NCI-H1092 (cell line): ENCODE measurements around the gene FSTL4.

Experiments
- DNase-seq: peaks from one replicate; lab custom pipeline; 2025; lab: John Stamatoyannopoulos, UW

FSTL4 gene

GRCh38 chr5:133612249-133612860 is at the start of gene FSTL4:
FSTL4 (minus strand) TSS chr5:133612541.
- peak; percentile 51 for DNase-seq

GRCh38 chr5:133661389-133661788 is 49.0 kb upstream of the FSTL4 start:
- DNase-seq: no peak

DNA sequence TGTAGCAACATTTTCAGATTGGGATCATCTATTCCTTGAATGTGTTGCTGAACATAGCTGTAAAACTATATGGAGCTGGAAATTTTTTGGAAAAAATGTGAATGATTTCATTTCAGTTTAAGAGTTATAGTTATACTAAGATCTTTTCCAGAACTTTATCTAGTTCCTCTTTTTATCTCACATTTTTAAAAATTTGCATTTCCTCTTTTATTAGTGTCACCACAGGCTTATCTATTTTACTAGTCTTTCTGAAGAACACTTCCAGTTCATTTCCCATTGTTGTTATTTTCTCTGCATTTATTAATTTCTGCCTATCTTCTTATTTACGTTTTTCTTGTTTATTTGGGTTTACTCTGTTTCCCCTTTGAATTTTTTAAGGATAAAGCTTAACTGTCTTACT is 46.0 kb upstream of the FSTL4 start:
- DNase-seq: no peak

DNA sequence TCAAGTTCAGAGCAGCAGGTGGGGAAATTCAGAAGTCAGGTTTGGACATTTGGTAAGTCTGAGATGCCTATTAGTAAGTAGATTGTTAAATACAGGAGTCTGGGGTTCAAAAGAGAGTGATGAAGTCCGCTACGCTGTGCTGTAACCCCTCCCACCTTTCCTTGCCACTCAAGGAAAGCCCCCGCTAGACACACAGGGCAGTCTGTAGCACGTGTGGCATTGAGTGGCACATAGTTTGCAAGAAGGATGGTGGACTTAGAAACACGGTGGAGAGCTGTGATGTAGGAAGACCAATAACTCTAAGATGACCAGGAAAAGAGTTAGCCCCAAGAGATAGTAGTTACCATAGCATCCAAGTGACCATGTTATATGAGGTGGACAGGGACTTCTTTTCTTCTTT is 44.7 kb upstream of the FSTL4 start:
- no peak for DNase-seq

DNA sequence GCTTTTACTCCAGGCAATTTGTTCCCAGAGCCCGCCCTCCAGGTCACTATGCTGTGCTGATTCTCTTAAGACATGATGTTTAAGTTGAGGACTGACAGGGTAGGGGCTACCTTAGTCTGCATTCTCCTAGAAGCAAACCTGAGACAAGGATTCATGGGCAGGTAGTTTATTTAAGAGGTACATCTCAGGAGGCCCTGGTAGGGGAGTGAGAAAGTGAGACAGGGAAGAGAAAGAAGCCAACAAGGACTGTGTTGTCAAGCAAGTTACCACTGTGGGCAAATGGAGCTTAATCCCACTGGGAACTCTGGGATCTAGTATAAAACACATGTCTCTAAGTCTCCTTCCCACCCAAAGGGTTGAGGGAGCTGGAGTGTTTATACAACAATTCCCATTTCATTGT is 43.6 kb upstream of the FSTL4 start:
- no peak for DNase-seq

DNA sequence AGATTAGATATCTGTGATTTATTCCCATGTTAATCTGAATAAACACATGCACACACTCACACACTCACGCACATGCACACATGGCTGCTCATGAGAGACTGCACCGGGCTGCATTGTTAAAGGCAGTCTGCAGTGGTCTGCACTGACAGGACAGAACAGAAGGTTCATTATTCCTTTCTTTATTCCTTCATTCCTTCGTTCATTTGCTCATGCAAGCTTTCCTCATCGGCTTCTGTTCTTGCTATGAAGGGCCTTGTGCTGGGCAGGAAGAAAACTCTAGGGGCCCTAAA is 41.4 kb upstream of the FSTL4 start:
- no peak for DNase-seq

DNA sequence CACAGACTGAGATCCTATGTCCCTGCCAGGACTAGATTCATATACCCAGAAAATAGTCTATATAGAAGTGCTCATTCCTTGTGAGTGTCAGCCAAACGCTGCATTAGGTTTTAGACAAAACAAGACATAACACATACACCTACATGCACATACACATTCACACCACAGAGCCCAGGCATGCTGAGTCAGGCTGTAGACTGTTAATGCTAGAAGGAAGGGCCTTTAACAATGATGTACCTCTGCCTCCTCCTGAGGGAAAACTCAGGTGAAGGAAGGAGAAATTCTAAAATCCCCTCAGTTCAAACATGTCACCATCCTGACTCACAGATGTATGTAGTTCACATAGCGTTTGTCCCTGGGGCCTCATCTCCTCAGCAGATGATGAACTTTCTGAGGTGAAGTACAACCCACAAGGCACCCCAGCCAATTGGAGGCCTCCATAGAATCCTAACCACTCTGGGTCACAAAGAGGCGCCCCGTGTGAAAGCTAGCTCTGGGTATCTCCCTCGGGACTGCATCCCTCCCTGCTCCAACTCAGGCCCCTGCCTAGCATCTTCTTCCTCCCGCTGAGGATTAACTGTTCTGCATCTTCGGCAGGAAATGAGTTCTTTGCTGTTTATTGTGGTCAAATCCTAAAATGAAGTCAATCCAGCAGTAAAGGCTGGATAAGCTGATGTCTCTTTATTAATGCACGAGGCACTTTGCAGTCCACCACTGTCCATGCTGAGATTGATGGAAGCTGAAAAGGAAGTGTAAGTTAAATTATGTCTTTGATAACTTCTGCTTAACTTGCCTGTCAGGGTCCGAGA is 40.8 kb upstream of the FSTL4 start:
- DNase-seq: no peak

DNA sequence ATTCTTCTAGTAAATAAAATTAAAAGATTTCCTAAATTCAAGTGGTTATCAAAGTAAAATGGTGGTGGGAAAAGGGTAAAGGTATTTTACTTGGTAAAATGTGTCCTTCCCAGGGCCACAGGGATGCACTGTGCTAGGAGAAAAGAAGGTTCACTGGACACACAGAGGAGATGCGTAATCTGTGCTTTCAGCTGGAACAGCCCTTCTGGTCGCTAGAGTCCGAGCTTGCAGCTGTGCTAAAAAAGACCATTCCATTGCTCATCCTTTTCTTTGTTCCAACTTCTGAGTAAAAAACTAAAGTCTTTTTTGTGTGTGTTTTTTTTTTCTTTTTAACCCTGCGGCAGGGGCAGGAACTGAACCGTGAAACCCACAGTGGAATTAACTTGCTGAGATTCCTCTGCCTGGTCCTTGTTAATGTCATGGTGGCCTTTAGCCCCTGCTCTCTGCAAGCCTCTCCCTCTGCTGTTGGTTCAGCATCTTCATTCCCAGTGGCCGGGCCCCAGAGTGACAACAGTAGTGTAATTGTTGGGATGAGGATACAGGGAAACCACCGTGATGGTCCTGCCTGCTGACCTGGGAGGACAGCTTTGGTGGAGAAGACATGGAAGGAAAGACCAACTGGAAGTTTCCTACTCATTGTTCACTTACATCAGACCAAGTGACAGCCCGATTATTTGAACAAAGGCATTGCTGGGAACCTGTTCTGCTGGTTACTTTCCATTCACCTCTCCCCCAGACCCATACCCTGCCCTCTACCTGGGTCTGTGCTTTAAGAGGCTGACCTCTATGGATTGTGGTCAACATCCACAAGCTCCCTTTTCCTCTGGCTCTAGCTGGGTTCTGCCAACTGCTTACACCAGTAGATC is 31.9 kb upstream of the FSTL4 start:
- DNase-seq: no peak

GRCh38 chr5:133643365-133643764 is 31.0 kb upstream of the FSTL4 start:
- no peak for DNase-seq

- DNase-seq: no peak
Observed at GRCh38 chr5:133642153-133642722, 29.9 kb upstream of the FSTL4 start.

DNA sequence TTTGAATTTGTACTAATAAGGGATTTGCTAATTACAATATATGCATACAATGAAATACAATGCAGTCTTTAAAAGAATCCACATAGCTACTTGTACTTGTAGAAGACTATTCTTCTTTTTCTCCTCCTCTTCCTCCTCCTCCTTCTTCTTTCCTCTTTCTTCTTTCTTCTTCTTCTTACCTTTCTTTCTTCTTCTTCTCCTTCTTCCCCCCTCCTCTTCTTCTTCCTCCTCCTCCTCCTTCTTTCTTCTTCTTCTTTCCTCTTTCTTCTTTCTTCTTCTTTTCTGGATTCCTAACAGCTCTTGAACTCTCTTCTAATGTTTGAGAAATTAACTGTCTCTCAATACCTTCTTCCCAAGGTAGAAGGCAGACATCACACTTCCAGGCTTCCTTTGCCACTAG is 29.3 kb upstream of the FSTL4 start:
- DNase-seq: no peak

GRCh38 chr5:133639850-133640528 is 27.6 kb upstream of the FSTL4 start:
- no peak for DNase-seq

DNA sequence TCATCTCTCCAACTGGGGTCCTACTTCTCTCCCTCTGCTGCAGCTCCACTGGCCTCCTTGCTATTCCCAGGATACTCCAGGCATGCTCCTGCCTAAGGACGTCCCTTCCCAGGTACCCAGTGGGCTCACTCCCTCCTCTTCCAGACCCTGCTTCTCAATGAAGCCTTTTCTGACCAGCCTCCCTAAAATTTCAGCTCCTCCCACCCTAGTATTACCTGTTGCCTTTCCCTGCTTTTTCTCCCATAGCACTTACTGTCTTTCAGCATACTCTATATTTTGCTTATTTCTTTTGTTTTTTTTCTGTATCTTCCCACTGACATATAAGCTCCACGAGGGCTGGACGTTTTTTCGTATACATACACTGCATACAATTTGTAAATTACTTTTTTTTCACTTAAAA is 26.1 kb upstream of the FSTL4 start:
- DNase-seq: no peak

- no peak for DNase-seq
Observed at GRCh38 chr5:133637206-133637605, 24.9 kb upstream of the FSTL4 start.

DNA sequence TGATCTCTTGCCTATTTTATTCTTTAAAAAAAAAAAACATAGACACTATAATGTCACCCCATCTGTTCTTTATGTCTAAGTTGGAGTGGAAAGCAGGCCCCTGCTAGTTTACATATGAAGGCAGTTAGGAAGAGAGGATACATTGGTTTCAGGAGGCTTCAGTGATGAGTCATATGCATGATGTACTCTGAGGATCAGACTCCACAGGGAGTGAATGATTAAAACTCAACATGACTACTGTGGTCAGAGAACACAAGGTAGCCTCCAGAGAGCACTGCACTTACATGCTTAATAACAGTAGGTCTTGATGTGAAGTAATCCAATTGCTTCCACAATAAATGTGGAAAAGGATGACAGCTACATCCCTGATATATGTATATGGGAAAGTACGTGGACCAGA is 22.7 kb upstream of the FSTL4 start:
- DNase-seq: no peak

DNA sequence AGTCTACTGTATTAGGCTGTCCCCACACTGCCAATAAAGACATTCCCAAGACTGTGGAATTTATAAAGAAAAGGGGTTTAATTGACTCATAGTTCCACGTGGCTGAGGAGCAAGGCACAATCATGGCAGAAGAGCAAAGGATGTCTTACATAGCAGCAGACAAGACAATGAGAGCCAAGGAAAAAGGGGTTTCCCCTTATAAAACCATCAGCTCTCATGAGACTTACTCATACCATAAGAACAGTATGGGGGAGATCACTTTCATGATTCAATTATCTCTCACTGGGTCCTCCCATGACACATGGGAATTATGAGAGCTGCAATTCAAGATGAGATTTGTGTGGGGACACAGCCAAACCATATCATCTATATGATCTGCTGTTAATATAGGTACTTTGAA is 14.8 kb upstream of the FSTL4 start:
- DNase-seq: no peak

GRCh38 chr5:133624316-133624715 is 12.0 kb upstream of the FSTL4 start:
- no peak for DNase-seq

DNA sequence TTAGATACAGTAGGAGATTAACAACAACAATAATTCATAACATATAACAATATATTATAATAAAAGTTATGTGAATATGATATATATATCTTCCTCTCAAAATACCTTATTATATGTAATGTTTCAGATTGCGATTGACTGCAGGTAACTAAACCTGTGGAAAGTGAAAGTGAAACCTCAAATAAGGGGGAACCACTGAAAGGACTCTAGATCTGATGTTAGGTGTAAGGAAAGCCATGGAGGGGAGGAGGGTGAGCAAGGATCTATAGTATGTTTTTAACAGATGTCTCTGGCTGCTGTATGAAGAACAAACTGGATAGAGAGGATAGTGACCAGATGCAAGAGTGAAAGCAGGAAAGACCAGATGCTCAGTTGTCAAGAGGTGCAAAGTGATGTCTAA is 5.8 kb upstream of the FSTL4 start:
- no peak for DNase-seq

DNA sequence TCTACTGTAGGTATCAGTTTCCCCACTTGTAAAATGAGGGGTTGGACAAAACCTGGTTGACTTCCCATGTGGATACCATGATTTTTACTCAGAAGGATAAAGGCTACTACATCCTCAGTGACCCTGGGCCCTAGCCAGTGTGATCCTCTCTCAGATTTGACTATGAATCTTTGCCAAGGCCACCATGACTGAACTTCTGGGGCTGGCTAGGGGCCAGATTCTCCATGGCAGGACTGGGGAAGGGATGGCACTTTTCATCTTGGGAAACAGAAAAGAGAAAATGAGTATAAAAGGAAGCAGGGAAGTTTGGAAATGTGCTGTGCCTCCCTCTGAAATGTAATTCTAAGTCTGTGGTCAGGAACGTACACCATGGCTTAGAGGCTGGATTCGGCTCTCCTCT is 1.4 kb upstream of the FSTL4 start:
- DNase-seq: no peak

- DNase-seq: no peak
Observed at GRCh38 chr5:133613184-133613583, 843 bp upstream of the FSTL4 start.

GRCh38 chr5:133611357-133612248 is 738 bp downstream of the FSTL4 start:
- DNase-seq: no peak
